RWPE1 (cell line): ENCODE measurements around the gene CELF1.

Experiments used
- CTCF ChIA-PET: fragments of 350-600 bp; sonication (Branson Sonifier 250); formaldehyde crosslinking; extraction: SDS; loops from one replicate; lab custom pipeline; 2021; lab: Yijun Ruan, JAX
- POLR2A ChIA-PET: fragments of 400-600 bp; formaldehyde crosslinking; extraction: SDS; loops from one replicate; lab custom pipeline; 2020; ENCODE audit warnings: antibody characterized with exemption; ENCODE audit not compliant: low non-redundant PET; lab: Yijun Ruan, JAX
- DNase-seq: peaks from one replicate; pipeline ENCODE4 v3.0.0; 2012; ENCODE audit warnings: low spot score
- H3K27ac ChIP-seq: fragments of 450-650 bp; 2 replicates; pipeline ENCODE4 v1.5.1; 2017
- CTCF ChIP-seq: fragments of 450-650 bp; conservative IDR thresholded peaks from 2 replicates; pipeline ENCODE4 v1.5.1; 2017; ENCODE audit warnings: low read depth, mild to moderate bottlenecking

CELF1 gene

DNA sequence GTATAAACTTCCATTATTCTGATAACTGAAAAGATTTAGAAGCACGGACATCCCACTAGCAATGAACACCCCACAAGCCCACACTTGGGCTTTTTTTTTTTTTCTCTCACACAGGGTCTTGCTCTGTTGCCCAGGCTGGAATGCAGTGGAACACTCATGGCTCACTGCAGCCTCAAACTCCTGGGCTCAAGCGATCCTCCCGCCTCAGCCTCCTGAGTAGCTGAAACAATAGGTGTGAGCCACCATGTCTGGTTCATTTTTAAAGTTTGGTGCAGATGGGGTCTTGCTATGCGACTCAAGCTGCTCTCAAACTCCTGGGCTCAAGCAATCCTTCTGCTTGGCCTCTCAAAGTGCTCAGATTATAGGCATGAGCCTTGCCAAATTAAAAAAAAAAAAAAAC, 107.1 kb downstream of the CELF1 start:
- POLR2A ChIA-PET, result no interaction called here
- CTCF ChIA-PET, result interaction anchor here (0.6 to 0.7 kb wide), 4 partner anchors 9 to 1617 kb away, joined by 3 to 4 read pairs (median 4); no protein-coding TSS in a partner anchor
- no peak for TF ChIP-seq CTCF
- H3K27ac ChIP-seq, result no peak overlapping the region
- no peak for DNase-seq

- CTCF ChIA-PET, result interaction anchor here (0.8 kb wide), 1 partner anchor 9 kb away, joined by 3 read pairs; no protein-coding TSS in a partner anchor
- no peak for TF ChIP-seq CTCF
- no peak overlapping the region for H3K27ac ChIP-seq
- no peak for DNase-seq
- POLR2A ChIA-PET, result no interaction called here
These were observed 109.1 kb downstream of the CELF1 start for GRCh38 chr11:47443817-47444216.

GRCh38 chr11:47443028-47443700, 109.8 kb downstream of the CELF1 start:
- no peak for DNase-seq
- TF ChIP-seq CTCF, result no peak
- POLR2A ChIA-PET, result interaction anchor here (0.9 kb wide), 1 partner anchor 12 kb away, joined by 4 read pairs; no protein-coding TSS in a partner anchor
- no peak overlapping the region for H3K27ac ChIP-seq
- CTCF ChIA-PET, result interaction anchor here (0.8 kb wide), 2 partner anchors 10 to 475 kb away, joined by 3 read pairs; no protein-coding TSS in a partner anchor

- no peak for DNase-seq
- TF ChIP-seq CTCF, result no peak
- ChIA-PET POLR2A (interaction anchor here (0.9 kb wide), 1 partner anchor 12 kb away, joined by 4 read pairs; no protein-coding TSS in a partner anchor), CTCF (interaction anchor here (0.8 kb wide), 1 partner anchor 475 kb away, joined by 3 read pairs; no protein-coding TSS in a partner anchor)
- H3K27ac ChIP-seq, result no peak overlapping the region
These were observed 110.4 kb downstream of the CELF1 start for GRCh38 chr11:47442514-47442913.

- no peak overlapping the region for H3K27ac ChIP-seq
- no peak for TF ChIP-seq CTCF
- DNase-seq, result no peak
- ChIA-PET CTCF (interaction anchor here (0.6 kb wide), 1 partner anchor 132 kb away, joined by 5 read pairs; no protein-coding TSS in a partner anchor), POLR2A (no interaction called here)
These were observed 111.5 kb downstream of the CELF1 start for GRCh38 chr11:47441421-47441820.

- no peak overlapping the region for H3K27ac ChIP-seq
- no peak for TF ChIP-seq CTCF
- CTCF ChIA-PET, result interaction anchor here (0.7 kb wide), 2 partner anchors 152 to 231 kb away, joined by 3 to 6 read pairs; no protein-coding TSS in a partner anchor
- DNase-seq, result no peak
- POLR2A ChIA-PET, result no interaction called here
These were observed 112.9 kb downstream of the CELF1 start for GRCh38 chr11:47440054-47440476.
